ENCODE measurements around the gene ADA.
A peak's percentile ranks its signal among the peaks of the same experiment; 100 is the strongest.

DNA sequence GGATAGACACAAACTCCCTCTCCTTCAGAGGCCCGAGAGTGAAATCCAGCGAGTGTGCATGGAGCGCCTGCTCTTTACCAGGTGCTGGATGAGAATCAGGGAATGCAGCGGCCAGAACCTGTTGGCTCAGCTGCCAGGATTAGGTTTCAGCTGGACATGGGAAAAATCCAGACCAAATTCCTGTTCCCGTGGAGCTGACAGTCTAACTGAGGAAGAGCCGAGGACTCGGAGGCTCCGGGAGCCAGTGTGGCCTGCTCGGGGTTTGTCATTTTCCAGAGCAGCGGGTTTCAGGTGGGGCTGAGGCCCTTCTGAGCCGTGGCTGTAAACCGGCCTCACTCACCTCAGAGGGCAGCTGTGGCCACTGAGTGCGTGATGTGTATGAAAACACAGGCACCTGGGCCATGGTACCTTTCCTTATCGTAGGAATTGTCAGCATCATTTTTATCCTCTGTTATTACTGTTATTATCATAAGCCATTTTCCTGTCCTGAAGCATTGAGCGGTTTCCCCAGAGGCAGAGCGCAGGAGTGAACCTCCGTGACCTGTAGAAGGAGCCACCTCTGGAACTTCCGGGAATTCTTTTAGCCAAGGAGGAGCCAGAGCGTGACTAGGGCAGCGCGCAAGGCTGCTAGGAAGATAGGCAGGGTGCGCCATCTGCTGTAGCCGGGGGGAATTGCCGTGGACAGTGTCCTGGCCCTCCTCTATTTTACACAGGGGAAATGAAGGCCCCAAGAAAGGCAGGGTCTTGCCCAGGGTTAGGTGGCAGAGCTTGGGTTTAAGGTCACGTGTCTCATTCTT is 41.8 kb downstream of the ADA start:
- TF ChIP-seq, protein P1, sequence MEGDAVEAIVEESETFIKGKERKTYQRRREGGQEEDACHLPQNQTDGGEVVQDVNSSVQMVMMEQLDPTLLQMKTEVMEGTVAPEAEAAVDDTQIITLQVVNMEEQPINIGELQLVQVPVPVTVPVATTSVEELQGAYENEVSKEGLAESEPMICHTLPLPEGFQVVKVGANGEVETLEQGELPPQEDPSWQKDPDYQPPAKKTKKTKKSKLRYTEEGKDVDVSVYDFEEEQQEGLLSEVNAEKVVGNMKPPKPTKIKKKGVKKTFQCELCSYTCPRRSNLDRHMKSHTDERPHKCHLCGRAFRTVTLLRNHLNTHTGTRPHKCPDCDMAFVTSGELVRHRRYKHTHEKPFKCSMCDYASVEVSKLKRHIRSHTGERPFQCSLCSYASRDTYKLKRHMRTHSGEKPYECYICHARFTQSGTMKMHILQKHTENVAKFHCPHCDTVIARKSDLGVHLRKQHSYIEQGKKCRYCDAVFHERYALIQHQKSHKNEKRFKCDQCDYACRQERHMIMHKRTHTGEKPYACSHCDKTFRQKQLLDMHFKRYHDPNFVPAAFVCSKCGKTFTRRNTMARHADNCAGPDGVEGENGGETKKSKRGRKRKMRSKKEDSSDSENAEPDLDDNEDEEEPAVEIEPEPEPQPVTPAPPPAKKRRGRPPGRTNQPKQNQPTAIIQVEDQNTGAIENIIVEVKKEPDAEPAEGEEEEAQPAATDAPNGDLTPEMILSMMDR (IDR thresholded peaks at IDR 0.05): peak; percentile 95 to 97 (median 96)
- no peak for TF ChIP-seq POLR2A (IDR thresholded peaks at IDR 0.05)
- TF ChIP-seq EP300 (IDR thresholded peaks at IDR 0.05): peak; percentile 67 to 82

Data from tibial nerve (tissue), 4 donors.